GM12801 (cell line): ENCODE measurements around the gene CTNNA2.

Experiments used
- CTCF ChIP-seq: IDR thresholded peaks from one replicate; pipeline ENCODE4 v1.5.1; 2011; ENCODE audit warnings: control low read depth; ENCODE audit not compliant: insufficient read length; ENCODE audit errors: extremely low read depth

The CTNNA2 gene

GRCh38 chr2:80361904-80362303 lies 849.1 kb downstream of the CTNNA2 start:
- no peak for TF ChIP-seq CTCF

GRCh38 chr2:80363330-80363729 lies 850.5 kb downstream of the CTNNA2 start:
- no peak for TF ChIP-seq CTCF

GRCh38 chr2:80363791-80364349 lies 851.0 kb downstream of the CTNNA2 start:
- TF ChIP-seq CTCF: no peak

DNA sequence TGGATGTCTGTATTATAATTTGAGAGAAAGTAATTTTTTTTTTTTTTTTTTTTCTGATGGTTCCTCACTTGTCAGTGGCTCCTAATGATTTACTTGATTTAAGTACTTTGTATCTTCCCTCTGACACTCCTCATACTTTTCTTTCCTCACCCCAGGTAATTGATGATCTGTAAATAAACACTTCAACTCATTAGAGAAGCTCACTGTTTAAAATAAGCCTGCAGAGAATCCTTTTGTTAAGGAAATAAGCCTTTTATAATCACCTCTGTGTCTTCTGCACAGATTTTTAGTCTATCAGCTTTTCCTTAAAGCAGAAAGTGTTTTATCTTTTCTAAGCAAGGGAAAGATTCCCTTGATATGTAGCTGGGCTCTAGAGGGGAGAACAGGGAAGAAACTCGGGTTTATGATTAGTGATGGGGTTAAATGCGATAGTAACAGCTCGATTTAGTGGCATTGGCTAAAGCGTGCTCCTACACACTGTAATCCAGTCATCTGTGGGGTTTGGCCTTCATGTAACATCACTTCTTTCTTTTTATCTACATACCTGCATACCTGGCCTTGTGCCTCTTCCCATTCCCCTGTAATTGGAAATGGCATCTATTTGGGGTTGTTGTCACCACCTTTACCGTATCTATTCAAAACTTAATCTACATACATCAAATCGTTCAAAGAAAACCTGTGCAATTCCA lies 851.8 kb downstream of the CTNNA2 start:
- TF ChIP-seq CTCF: no peak

- no peak for TF ChIP-seq CTCF
Observed at GRCh38 chr2:80365762-80366161, 852.9 kb downstream of the CTNNA2 start.

DNA sequence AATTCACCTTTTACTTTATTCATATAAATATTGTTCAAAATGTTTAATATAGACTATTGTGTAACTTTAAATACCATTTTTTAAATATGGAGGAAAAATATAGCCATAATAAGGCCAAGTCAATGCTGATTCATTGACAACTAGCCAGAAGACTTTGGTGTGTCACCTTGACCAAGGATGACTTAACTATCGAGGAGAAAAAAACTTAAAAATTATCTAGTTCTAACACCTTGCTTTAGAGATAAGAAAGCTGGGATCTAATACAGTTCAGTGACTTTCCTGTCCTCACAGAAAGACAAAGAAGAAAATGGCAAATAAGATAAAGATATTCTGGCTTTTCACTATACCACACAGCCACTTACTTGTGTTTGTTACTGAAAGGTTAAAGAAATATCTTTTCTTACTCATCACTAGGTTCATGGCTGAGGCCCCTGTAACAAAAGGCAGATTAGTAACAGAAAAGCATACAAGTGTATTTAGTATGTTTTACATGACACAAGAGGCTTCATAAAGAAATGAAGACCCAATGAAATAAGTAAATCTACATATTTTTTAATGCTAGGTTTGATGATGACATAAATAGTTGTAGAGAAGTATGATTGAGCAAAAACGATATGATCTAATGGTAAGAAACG lies 857.6 kb downstream of the CTNNA2 start:
- TF ChIP-seq CTCF: no peak

DNA sequence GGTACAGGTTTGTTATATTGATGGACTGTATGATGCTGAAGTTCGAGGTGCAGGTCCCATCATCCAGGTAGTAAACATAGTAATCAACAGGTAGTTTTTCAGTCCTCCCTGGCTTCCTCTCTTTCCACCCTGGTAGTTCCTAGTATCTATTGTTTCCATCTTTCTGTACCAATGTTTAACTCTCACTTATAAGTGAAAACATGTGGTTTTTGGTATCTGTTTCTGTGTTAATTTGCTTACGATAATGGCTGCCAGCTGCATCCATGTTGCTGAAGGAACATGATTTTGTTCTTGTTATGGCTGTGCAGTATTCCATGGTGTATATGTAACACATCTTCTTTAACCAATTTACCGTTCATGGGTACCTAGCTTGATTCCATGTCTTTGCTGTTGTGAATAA lies 861.3 kb downstream of the CTNNA2 start:
- TF ChIP-seq CTCF: no peak
